ENCODE data around the gene MPP4.

- no peak for TF ChIP-seq CTCF (conservative IDR thresholded peaks at IDR 0.05 in 1 of 2, IDR thresholded peaks at IDR 0.05 in 1 of 2; ENCODE audit: low read depth in 1 of 2, low read length in 2 of 2)
- TF ChIP-seq EZH2 (IDR thresholded peaks at IDR 0.05; ENCODE audit: low read length, missing control alignments): no peak
Observed at GRCh38 chr2:201660293-201660895, 38.0 kb downstream of the MPP4 start.

Measured in fibroblast of lung (primary cell).